Activated CD4-positive, alpha-beta T cell treated with anti-CD3 and anti-CD28 coated beads, Interleukin-2, amount 10 ng/mL, durations not matched to agents 24 days and 14 days (primary cell): ENCODE results near the gene FBLN5. TPM values are rescaled to one million over a fixed set of nuclear protein-coding genes. Genes with fewer than 3 reads are reported as not detected.
A peak's percentile ranks its signal among the peaks of the same experiment; 100 is the strongest.
"Not testable (repeated sequence)": the region's sequence is repeated elsewhere in the genome, so short reads cannot be mapped to it uniquely, and the experiment has no call there.

Experiments
- DNase-seq: peaks from one replicate; pipeline ENCODE4 v3.0.0; 2022
- H3K27ac Mint-ChIP-seq: one replicate; pipeline ENCODE4 v1.8.0; 2022; ENCODE audit warnings: mild to moderate bottlenecking, mixed read lengths
- H3K27me3 Mint-ChIP-seq: one replicate; pipeline ENCODE4 v1.8.0; 2022; ENCODE audit warnings: mixed read lengths
- H3K36me3 Mint-ChIP-seq: one replicate; pipeline ENCODE4 v1.8.0; 2022; ENCODE audit warnings: low read depth, mild to moderate bottlenecking, mixed read lengths
- H3K4me1 Mint-ChIP-seq: one replicate; pipeline ENCODE4 v1.8.0; 2021; ENCODE audit warnings: mixed read lengths
- H3K4me3 Mint-ChIP-seq: one replicate; pipeline ENCODE4 v1.8.0; 2022; ENCODE audit warnings: mild to moderate bottlenecking, moderate library complexity, mixed read lengths
- H3K9me3 Mint-ChIP-seq: one replicate; pipeline ENCODE4 v1.8.0; 2021; ENCODE audit warnings: mixed read lengths
- intact Hi-C: fragments of 100-400 bp; cut with micrococcal nuclease; formaldehyde crosslinking; loops from one replicate; pipeline ENCODE4 v1.15.1; 2023
- total RNA-seq: library from RNA; stranded (reverse); gene quantifications from 2 replicates; pipeline ENCODE4 v1.2.3, GENCODE V29; 2022

Gene FBLN5
- total RNA-seq, 1 donor from 2014 or later: 0.68 TPM

DNA sequence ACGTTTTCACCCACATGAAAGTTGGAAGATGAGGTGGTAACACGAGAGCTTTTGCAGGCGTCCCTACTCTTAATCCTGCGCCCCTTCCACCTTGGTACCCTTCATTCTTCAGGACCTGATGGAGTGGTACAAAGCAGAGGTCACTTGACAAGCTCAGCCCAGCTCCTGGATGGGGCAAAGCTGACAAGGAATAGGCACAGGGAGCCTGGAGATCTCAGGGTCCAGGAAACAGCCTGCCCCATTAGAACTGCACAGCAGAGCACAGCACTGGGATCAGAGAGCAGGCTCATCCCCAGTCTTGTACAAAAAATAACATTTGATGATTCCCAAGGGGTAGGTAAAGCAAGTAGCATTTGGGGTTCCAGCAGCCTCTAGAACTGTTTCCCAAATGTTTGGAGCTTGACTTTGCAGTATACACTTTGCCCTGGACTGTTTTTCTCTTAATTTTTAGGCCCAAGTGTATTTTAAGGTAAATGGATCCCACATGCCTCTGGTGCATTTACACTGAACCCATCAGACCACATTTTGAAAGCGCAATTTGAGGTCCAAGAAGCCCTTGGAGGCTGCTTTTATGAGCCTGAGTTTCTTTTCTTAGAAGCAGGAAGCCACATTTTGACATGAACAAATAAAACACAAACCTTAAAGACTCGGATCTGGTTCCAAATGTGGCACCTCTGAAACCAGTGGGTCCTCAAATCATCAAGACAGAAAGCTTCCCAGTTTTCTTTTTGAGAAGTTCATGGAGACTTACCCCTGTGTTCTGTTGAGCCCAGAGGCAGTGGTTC lies 80.8 kb downstream of the FBLN5 start:
- Mint-ChIP-seq H3K27me3 (no peaks in the 10 kb centered on the region), H3K27ac (peak overlapping the region; percentile 98), H3K36me3 (peaks cover 21% of the 10 kb centered on the region), H3K9me3 (no peaks in the 10 kb centered on the region), H3K4me1 (peaks cover 85% of the 10 kb centered on the region), H3K4me3 (peak overlapping the region; percentile 96)
- peak; percentile 73 for DNase-seq
- intact Hi-C loops: no loop called here

DNA sequence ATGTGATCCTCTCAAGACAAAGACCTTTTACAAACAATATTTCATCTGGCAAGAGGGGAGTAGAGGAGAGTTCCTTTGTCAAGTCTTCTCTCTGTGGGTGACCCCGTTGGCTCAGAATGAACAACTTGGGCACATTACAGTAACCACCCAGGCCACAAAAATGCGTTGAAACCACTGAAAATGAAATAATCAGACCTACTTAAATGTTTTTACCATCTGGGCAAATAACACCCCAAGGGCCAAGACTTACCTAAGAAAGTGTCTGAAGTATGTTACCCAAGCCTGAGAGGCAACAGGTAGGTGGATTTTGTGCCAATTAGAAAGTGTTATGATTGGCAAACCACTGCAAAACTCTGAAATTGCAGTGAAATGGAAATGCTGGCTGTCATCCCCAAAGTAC lies 81.4 kb downstream of the FBLN5 start:
- peak overlapping the region; percentile 96 for H3K4me3 Mint-ChIP-seq
- H3K27me3 Mint-ChIP-seq: no peaks in the 10 kb centered on the region
- DNase-seq: peak; percentile 73
- peak overlapping the region; percentile 98 for H3K27ac Mint-ChIP-seq
- H3K36me3 Mint-ChIP-seq: peaks cover 24% of the 10 kb centered on the region
- no peaks in the 10 kb centered on the region for H3K9me3 Mint-ChIP-seq
- peaks cover 84% of the 10 kb centered on the region for H3K4me1 Mint-ChIP-seq
- intact Hi-C loops: no loop called here

DNA sequence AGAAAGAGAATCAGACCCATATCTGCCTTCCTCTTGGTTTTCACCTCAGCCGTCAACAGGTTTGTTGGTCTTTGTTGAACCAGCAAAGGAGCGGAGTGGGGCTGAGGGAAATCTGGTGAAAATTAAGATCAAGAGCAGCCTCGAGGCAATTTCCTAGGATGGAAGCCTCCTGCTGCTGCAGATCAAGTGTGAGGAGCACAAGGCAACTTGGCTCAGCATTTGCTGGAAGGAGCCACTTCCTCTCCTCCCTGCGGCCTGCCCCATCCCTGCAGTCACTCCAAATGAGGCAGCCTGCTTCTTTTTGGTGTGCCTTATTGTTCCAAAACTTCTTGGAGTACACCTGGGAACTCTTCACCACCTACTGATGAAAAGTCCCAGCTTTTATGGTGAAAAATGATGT lies 85.1 kb downstream of the FBLN5 start:
- intact Hi-C loops: no loop called here
- no peak for DNase-seq
- peak overlapping the region; percentile 92 for H3K4me3 Mint-ChIP-seq
- H3K27ac Mint-ChIP-seq: peak overlapping the region; percentile 89
- H3K36me3 Mint-ChIP-seq: peaks cover 50% of the 10 kb centered on the region
- H3K9me3 Mint-ChIP-seq: no peaks in the 10 kb centered on the region
- no peaks in the 10 kb centered on the region for H3K27me3 Mint-ChIP-seq
- H3K4me1 Mint-ChIP-seq: peaks cover 74% of the 10 kb centered on the region

GRCh38 chr14:91861091-91861490 lies 86.4 kb downstream of the FBLN5 start:
- H3K4me3 Mint-ChIP-seq: peak overlapping the region; percentile 88
- H3K9me3 Mint-ChIP-seq: no peaks in the 10 kb centered on the region
- peak overlapping the region; percentile 98 for H3K27ac Mint-ChIP-seq
- H3K4me1 Mint-ChIP-seq: peaks cover 70% of the 10 kb centered on the region
- H3K36me3 Mint-ChIP-seq: peaks cover 60% of the 10 kb centered on the region
- peak; percentile 67 for DNase-seq
- H3K27me3 Mint-ChIP-seq: no peaks in the 10 kb centered on the region
- intact Hi-C loops: loop anchor here (1.0 kb wide), 1 partner anchor 9 kb away; no protein-coding TSS in a partner anchor

- Mint-ChIP-seq H3K27ac (peak overlapping the region; percentile 98), H3K4me3 (no peak overlapping the region), H3K36me3 (peaks cover 67% of the 10 kb centered on the region), H3K27me3 (no peaks in the 10 kb centered on the region), H3K9me3 (no peaks in the 10 kb centered on the region), H3K4me1 (peaks cover 75% of the 10 kb centered on the region)
- no peak for DNase-seq
- intact Hi-C loops: no loop called here
Observed at GRCh38 chr14:91860238-91860637, 87.3 kb downstream of the FBLN5 start.

- peaks cover 64% of the 10 kb centered on the region for H3K36me3 Mint-ChIP-seq
- H3K4me1 Mint-ChIP-seq: peaks cover 72% of the 10 kb centered on the region
- no peaks in the 10 kb centered on the region for H3K9me3 Mint-ChIP-seq
- DNase-seq: no peak
- H3K27me3 Mint-ChIP-seq: no peaks in the 10 kb centered on the region
- intact Hi-C loops: no loop called here
- H3K27ac Mint-ChIP-seq: peak overlapping the region; percentile 80
- H3K4me3 Mint-ChIP-seq: peak overlapping the region; percentile 20
Observed at GRCh38 chr14:91858536-91859275, 88.8 kb downstream of the FBLN5 start.

GRCh38 chr14:91857614-91858013 lies 89.9 kb downstream of the FBLN5 start:
- intact Hi-C loops: no loop called here
- no peak for DNase-seq
- Mint-ChIP-seq H3K9me3 (no peaks in the 10 kb centered on the region), H3K27ac (no peak overlapping the region), H3K36me3 (peaks cover 61% of the 10 kb centered on the region), H3K4me1 (peaks cover 65% of the 10 kb centered on the region), H3K27me3 (no peaks in the 10 kb centered on the region), H3K4me3 (no peak overlapping the region)

- Mint-ChIP-seq H3K27ac (peak overlapping the region; percentile 6), H3K36me3 (peaks cover 64% of the 10 kb centered on the region), H3K4me1 (peaks cover 46% of the 10 kb centered on the region), H3K4me3 (no peak overlapping the region), H3K9me3 (no peaks in the 10 kb centered on the region), H3K27me3 (no peaks in the 10 kb centered on the region)
- intact Hi-C loops: no loop called here
- DNase-seq: no peak
Observed at GRCh38 chr14:91854327-91854934, 93.1 kb downstream of the FBLN5 start.

- no peaks in the 10 kb centered on the region for H3K27me3 Mint-ChIP-seq
- peaks cover 5% of the 10 kb centered on the region for H3K9me3 Mint-ChIP-seq
- no peak overlapping the region for H3K4me3 Mint-ChIP-seq
- H3K27ac Mint-ChIP-seq: no peak overlapping the region
- H3K36me3 Mint-ChIP-seq: peaks cover 65% of the 10 kb centered on the region
- H3K4me1 Mint-ChIP-seq: peaks cover 35% of the 10 kb centered on the region
- no peak for DNase-seq
- intact Hi-C loops: no loop called here
Observed at GRCh38 chr14:91851563-91851962, 95.9 kb downstream of the FBLN5 start.

DNA sequence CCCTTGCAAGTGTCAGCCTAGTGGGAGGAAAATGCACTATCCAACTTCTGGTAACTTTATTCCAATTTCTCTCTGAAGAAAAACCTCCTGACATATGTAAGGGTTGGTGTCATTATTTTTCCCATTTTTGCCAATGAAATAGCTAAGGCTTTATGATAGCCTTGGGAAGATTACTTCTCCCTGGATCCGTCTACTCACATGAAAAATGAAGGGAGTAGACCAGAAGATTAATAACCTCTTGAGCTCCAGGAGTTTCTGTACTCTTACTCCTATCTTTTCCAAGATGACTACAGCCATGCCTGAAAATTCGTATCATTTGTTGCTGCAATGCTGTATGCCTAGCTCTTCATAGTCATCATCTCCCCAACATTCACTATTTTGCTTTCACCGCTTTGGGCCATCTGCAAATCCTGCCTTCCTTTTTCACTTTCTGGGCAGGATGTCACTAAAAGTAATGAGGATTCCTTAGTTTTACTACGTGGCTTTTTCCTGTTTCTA lies 98.9 kb downstream of the FBLN5 start:
- Mint-ChIP-seq H3K4me3 (no peak overlapping the region), H3K27me3 (no peaks in the 10 kb centered on the region), H3K36me3 (peaks cover 69% of the 10 kb centered on the region)

GRCh38 chr14:91847693-91848092 lies 99.8 kb downstream of the FBLN5 start:
- no peak for DNase-seq
- Mint-ChIP-seq H3K9me3 (peaks cover 5% of the 10 kb centered on the region), H3K27me3 (no peaks in the 10 kb centered on the region), H3K4me1 (peaks cover 19% of the 10 kb centered on the region), H3K4me3 (no peak overlapping the region), H3K36me3 (peaks cover 72% of the 10 kb centered on the region), H3K27ac (no peak overlapping the region)
- intact Hi-C loops: no loop called here

More for the DNA sequence above, 98.9 kb downstream of the FBLN5 start:
- peaks cover 19% of the 10 kb centered on the region for H3K4me1 Mint-ChIP-seq
- no peak overlapping the region for H3K27ac Mint-ChIP-seq
- intact Hi-C loops: no loop called here
- no peak for DNase-seq
- peaks cover 5% of the 10 kb centered on the region for H3K9me3 Mint-ChIP-seq

DNA sequence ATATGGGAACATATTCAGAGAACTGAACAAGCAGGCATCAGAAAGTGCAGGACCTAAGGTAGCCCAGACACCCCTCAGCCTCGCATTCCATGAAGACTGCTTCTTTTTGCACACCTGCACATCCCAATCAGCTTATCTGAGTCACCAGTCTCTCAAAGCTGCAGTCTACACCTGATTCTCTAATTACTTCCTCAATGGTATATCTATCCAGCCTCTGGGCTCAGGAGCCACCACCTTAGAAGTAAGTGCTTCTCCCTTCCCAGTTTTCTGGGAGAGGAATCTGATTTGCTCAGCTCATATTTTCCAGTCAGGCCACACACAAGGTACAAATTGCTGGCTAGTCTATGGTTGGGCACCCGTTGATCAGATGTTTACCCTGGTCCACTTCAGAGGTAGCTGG lies 101.8 kb downstream of the FBLN5 start:
- no peak for DNase-seq
- H3K4me3 Mint-ChIP-seq: no peak overlapping the region
- H3K9me3 Mint-ChIP-seq: peaks cover 5% of the 10 kb centered on the region
- H3K4me1 Mint-ChIP-seq: peaks cover 22% of the 10 kb centered on the region
- peaks cover 72% of the 10 kb centered on the region for H3K36me3 Mint-ChIP-seq
- intact Hi-C loops: no loop called here
- H3K27me3 Mint-ChIP-seq: no peaks in the 10 kb centered on the region
- no peak overlapping the region for H3K27ac Mint-ChIP-seq

- H3K9me3 Mint-ChIP-seq, intact Hi-C loops, H3K27ac Mint-ChIP-seq, DNase-seq, H3K27me3 Mint-ChIP-seq, H3K4me3 Mint-ChIP-seq: not testable (repeated sequence)
- H3K36me3 Mint-ChIP-seq: peaks cover 72% of the 10 kb centered on the region
- H3K4me1 Mint-ChIP-seq: peaks cover 25% of the 10 kb centered on the region
Observed at GRCh38 chr14:91845056-91845455, 102.4 kb downstream of the FBLN5 start.

GRCh38 chr14:91844029-91844428 lies 103.5 kb downstream of the FBLN5 start:
- H3K27ac Mint-ChIP-seq: no peak overlapping the region
- H3K36me3 Mint-ChIP-seq: peaks cover 76% of the 10 kb centered on the region
- H3K27me3 Mint-ChIP-seq: no peaks in the 10 kb centered on the region
- no peak overlapping the region for H3K4me3 Mint-ChIP-seq
- H3K4me1 Mint-ChIP-seq: peaks cover 26% of the 10 kb centered on the region
- peak; percentile 11 for DNase-seq
- intact Hi-C loops: no loop called here
- H3K9me3 Mint-ChIP-seq: peaks cover 2% of the 10 kb centered on the region
